Activated T-cell treated with anti-CD3 and anti-CD28 coated beads, Interleukin-2, amount 50 U/mL, for 48 hours (primary cell): ENCODE data around the gene RNF186.
"Not testable (repeated sequence)": the region's sequence is repeated elsewhere in the genome, so short reads cannot be mapped to it uniquely, and the experiment has no call there.

Experiments
- DNase-seq, 2 experiments: peaks; one replicate each; pipeline ENCODE4 v3.0.0-alpha.2; 2020

Gene RNF186

DNA sequence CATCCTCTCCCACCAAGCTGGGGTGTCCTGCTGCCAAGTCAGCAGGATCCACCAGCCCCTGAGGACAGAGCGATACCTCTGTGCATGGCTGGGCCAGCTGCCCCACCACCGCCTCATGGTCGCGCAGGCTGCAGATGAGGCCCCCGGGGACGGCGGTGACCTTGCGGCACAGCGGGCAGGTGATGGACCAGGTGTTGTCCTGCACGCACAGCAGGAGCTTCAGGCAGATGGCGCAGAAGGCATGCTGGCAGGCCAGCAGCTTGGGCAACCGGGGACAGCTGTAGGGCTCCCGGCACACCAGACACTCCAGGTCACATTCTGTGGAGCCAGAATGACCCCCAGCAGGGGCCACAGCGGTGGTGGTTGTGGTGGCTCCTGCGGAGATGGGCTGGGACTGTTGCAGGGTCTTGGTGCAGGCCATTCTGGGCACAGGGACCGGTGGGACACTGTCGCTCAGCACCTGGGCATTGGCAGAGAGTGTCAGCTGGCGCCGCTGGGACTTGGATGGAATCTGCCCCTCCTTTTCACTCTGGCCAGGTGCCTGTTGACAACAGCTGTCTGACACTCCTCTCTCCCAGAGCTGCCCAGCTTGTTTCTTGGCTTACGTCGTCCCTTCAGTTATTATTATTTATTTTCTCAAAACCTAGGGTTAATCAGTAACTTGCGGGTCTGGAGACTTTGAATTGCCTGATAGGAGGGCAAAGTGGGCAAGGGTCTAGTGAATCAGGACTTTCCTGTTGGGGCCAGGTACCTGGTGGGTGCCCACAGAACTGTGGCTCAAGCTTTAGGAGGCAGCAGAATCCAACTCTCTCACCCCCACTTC, at the start of gene RNF186:
Gene RNF186, minus strand, starts transcription at position 603 of the 823 bp plus-strand sequence. Its CDS starts 182 bp downstream, at position 421.
- no peak for DNase-seq

DNA sequence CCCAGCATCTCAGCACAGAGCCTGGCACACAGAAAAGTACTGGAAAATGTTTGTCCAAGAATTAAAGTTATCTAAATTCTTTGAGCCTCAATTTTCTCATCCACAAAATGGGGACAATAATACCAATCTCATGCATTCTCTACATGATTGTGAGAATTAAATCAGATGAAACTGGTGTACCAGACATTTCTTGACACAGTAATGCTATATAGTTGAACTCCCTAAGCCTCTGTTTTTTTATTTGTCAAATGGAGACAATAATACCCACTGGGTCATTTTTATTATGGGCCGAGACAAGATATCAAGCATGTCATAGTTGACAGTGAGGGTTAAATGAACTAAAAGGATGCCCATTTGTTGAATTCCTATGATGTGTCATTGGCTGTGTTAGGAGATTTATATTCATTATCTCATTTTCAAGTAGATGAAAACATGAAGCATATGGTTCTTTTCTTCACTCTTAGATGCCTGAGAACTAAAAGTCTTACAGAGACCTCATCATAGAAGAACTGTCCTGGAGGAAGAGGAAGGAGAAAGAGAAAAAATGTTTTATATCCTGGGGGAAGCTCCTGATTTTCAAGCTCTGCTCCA, 49.6 kb upstream of the RNF186 start:
- DNase-seq = no peak

DNA sequence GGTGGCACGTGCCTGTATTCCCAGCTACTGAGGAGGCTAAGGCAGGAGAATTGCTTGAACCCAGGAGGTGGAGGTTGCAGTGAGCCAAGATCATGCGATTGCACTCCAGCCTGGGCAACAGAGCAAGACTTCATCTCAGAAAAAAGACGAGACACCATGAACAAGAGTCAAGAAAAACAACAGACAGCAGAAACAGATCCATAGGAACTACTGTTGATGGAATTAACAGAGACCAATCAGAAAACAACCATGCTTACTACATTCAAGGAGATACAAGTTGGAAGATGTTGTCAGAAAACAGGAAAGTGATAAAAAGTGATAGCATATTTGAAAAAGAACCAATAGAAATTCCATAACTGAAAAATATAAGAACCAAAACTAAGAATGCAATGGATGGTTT, 47.9 kb upstream of the RNF186 start:
- no peak for DNase-seq

- DNase-seq = no peak
Measured at GRCh38 chr1:19861842-19862530, 46.9 kb upstream of the RNF186 start.

DNA sequence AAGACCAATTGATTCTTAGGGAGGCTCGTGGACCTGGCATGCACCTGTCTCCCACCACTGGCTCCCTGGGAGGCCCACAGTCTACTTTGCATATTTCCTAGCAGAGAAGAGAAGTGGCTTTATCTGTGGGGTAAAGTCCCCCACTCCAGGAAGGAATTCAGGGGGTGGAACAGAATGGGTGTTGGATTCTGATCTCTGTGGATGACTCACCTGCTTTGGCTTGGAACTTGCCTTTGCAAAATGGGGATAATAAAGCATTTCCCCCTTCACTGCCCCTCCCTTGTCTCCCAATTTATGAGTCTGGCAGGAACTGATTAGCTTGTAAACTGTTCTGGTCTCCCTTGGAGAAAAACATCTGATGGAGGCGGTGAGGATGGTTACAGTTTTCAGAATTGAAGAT, 46.0 kb upstream of the RNF186 start:
- no peak for DNase-seq

DNA sequence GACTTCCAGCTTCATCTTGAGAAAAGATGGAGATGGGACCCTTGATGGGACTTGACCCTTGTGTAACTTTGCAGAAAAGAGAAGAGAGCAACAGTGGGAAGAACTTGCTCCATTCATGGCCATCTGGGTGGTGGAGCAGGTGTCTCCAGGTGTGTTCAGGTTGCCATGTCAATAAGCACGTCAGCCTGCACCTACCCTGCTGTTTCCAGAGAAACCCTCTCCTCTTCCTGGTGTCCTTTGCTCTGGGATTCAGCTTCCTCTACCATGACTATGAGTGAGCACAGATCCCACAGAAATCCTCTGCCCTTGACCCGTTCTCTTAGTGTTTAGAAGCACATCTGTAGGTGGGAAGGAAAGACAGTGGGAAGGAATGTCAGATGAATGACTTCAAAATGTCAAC, 45.3 kb upstream of the RNF186 start:
- DNase-seq = no peak

DNA sequence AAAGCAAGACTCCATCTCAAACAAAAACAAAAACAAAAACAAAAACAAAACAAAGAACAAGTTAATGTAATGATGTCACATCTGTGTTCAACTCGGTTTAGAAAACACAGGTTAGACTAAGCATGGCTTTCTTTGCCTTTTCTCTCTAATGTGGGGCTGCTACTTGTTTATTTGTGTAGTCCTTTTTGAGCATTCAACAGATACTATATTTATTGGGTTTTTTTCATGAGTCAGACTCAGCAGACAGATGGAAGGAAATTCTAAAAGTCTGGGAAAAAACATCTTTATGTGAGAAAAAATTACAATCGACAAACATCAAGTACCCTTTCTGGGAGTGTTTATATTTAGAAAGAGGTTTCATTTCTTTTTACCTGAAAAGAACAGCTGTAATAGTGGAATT, 44.8 kb upstream of the RNF186 start:
- no peak for DNase-seq

GRCh38 chr1:19858893-19859292, 43.8 kb upstream of the RNF186 start:
- no peak for DNase-seq

DNA sequence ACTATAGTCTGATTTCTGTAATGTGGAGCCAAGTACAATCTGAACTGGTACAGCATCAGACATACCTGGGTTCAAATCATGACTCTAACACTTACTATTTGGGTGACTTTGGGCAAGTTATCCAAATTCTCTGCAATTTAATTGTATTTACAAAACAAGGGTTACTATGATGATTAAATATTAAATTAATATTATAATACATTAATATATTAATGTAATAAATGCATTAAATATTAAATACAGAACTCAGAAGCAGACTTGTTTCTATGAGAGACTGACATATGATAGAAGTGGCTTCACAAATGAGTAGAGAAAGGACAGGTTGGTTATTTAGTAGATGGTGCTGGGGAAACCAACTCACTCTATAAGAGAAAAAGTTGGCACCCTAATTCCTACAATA, 39.8 kb upstream of the RNF186 start:
- no peak for DNase-seq

DNA sequence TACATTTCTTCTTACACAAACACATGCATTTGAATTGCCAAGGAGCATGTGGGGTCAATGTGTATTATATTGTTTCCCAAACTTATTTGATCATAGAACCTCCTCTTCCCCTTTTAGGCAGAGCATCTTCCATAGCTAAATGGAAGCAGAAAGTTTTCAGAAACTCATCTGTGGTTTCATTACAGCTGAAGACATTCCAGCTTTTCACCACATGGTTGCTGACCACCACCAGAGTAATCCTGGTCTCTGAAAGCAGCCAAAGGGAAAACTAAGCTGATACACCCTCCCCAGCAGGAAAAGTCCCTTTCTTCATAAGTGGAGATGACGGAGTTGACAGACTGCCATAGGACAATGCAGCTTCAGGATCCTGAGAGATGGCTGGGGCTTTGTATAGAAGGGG, 37.0 kb upstream of the RNF186 start:
- DNase-seq = no peak

DNA sequence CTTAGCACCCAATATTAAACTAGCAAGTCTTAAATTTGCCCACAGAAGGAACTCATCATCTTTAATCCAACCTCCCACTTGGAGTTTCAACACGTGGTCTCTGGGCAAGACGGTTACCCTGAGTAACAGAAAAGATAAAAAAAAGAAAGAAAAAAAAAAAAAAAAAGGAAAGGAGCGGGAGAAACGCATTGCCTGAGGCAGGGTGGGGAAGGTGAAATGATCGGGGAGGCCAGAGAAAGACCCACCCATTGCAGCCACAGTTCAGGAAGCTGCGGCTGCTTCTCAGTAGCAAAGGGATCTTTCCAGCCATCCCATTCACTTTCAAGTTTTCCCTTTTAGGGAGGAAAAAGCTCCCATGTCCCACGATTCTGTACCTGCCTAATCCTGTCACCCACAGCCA, 35.1 kb upstream of the RNF186 start:
- DNase-seq = no peak

GRCh38 chr1:19849307-19849706, 34.2 kb upstream of the RNF186 start:
- not testable (repeated sequence) for DNase-seq

- DNase-seq = not testable (repeated sequence)
Measured at GRCh38 chr1:19847334-19847733, 32.3 kb upstream of the RNF186 start.

DNA sequence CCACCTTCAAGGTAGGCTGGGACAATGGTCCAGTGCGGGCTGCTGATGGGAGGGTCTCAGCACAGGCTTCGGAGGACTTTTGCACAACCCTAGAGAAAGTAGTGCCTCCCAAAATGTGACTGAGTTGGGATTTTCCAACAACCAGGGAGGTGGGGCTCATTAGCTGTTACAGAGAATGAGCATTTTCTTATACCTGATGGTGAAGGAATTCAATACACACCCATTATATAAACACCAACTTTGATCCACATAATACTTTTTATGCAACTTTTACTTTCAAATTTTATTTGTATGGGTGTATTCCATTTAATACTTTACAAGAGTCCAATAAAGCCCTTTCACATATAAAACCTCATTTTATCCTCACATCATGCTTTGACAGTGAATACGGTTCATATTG, 31.3 kb upstream of the RNF186 start:
- no peak for DNase-seq

- no peak for DNase-seq
Measured at GRCh38 chr1:19845555-19845954, 30.5 kb upstream of the RNF186 start.

DNA sequence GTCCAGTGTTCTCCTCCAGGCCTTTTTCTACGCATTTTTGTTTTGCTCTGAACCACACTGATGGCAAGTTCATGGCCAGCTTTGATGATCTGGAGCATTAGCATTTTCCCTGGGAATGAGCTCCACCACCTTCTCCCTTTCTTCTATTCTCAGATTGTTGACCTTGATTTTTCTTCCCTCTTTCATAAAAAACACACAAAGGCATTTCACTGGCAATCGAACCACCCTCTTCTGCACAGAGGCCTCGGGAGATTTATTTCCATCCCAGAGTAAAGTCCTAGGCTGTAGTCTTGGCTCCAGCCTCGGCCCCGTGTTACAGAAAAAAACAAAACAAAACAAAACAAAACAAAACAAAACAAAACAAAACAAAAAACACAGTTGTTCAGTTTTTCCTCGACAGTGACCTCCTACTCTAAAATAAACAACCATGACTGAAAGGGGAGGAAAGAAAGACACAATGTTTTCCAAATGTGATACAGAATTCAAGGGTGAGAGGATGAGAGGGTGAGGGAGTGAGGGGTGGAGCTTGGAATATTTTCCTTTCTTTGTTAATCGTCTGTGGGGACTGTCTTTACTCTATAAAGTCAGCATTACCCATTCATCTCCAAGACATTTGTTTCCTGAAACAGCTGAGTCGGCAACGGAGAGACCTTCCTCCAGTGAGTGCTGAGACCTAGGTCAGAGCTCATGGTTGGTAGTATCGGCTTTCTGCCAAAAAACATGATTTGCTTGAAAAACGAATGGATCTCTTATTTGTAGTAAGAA, 29.8 kb upstream of the RNF186 start:
- DNase-seq = no peak

- DNase-seq = no peak
Measured at GRCh38 chr1:19840228-19840627, 25.1 kb upstream of the RNF186 start.

- DNase-seq = no peak
Measured at GRCh38 chr1:19837866-19838265, 22.8 kb upstream of the RNF186 start.

- no peak for DNase-seq
Measured at GRCh38 chr1:19835578-19835977, 20.5 kb upstream of the RNF186 start.

GRCh38 chr1:19831441-19831840, 16.4 kb upstream of the RNF186 start:
- no peak for DNase-seq

DNA sequence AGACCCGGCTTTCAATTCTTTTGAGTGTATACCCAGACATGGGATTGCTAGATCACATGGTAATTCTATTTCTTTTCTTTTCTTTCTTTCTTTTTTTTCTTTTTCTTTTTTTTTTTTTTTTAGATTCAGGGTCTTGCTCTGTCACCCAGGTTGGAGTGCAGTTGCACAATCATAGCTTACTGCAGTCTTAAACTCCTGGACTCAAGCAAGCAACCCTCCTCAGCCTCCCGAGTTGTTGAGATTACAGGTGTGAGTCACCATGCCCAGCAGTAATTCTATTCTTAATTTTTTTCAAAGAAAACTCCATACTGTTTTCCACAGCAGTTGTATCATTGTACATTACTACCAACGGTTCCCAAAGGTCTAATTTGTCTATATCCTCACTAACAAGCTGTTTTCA, 13.5 kb upstream of the RNF186 start:
- no peak for DNase-seq

DNA sequence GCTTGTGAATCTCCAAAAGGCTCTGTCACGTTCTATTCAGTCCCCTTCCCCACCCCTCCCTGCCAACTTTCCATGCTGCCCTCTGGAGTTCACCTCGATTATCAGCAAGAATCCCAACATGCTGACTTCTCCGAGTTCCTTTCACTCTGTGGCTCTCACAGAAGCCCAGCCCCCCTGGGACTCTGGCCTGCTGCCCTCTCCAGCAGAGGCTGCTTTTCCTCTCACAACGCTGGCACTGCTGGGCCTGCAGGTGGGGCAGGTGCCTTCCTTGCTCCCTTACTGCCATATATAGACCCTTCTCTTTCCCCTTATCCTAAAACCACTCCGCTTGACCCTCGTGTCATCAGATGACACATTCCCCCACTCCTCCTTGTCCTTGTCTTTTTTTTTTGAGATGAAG, 10.2 kb upstream of the RNF186 start:
- DNase-seq = no peak

DNA sequence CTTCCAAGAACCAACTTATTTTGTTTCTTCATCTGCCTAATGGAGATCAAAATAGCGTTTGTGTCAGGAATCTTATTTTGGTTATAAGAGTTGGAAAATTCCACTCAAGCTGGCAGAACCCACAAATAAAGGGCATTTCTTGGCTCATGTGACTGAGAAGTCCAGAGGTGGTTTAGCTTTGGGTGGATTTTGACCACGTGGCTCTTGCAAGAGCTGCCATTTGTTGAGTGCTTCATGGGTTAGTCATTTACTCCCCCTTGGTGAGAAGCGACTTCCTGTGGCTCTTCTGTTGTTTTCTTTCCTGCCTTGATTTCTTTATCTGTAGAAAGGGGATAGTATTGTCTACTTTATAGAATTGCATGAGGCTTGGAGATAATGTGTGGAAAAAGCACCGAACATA, 9.5 kb upstream of the RNF186 start:
- no peak for DNase-seq
